ENCODE measurements around the gene FAM83G.

Gene FAM83G

DNA sequence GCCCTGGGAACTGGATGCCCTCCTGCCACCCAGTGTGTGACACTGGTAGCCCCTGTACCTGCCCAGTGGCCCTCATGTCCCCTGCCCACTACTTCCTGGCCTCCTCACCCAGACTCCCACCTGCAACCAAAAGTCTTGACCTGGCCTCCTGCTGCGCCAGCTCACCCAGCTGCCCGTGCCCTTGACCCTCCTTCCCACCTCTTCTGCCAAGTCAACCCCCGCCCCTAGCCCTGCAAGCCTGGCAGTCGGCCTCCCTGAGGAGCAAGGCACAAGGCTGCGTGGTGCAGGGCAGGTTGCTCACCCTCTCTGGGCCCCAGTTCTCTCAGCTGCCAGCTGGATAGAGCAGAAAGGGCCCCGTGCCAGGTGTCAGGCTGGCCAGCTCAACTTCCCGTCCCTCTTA is 12.3 kb upstream of the FAM83G start:
- DNase-seq (ENCODE audit: low read depth): no peak
- TF ChIP-seq, protein P1, sequence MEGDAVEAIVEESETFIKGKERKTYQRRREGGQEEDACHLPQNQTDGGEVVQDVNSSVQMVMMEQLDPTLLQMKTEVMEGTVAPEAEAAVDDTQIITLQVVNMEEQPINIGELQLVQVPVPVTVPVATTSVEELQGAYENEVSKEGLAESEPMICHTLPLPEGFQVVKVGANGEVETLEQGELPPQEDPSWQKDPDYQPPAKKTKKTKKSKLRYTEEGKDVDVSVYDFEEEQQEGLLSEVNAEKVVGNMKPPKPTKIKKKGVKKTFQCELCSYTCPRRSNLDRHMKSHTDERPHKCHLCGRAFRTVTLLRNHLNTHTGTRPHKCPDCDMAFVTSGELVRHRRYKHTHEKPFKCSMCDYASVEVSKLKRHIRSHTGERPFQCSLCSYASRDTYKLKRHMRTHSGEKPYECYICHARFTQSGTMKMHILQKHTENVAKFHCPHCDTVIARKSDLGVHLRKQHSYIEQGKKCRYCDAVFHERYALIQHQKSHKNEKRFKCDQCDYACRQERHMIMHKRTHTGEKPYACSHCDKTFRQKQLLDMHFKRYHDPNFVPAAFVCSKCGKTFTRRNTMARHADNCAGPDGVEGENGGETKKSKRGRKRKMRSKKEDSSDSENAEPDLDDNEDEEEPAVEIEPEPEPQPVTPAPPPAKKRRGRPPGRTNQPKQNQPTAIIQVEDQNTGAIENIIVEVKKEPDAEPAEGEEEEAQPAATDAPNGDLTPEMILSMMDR (conservative IDR thresholded peaks at IDR 0.05; ENCODE audit: low read depth, low read length): no peak
- no peak overlapping the region for H3K4me3 ChIP-seq (ENCODE audit: low read length)

DNA sequence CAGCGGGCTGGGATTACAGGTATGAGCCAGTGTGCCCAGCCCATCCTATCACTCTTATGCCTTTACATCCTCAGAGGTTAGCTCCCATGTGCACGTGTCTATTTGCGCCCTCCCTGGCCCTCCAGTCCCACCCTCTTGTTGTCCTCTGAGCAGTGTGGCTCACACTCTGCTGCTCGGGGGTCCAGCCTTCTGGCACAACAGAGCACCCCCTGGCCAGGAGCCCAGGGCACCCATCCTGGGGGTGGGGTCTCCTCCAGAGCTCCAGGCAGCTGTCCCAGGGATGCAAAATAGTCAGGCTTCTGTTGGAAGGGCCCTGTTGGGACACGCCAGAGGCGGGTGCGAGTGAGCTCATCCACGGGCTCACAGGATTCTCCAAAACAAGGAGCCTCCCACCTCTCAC is 11.7 kb upstream of the FAM83G start:
- TF ChIP-seq, protein P1 (conservative IDR thresholded peaks at IDR 0.05; ENCODE audit: low read depth, low read length): no peak
- DNase-seq (ENCODE audit: low read depth): no peak
- no peak overlapping the region for H3K4me3 ChIP-seq (ENCODE audit: low read length)

DNA sequence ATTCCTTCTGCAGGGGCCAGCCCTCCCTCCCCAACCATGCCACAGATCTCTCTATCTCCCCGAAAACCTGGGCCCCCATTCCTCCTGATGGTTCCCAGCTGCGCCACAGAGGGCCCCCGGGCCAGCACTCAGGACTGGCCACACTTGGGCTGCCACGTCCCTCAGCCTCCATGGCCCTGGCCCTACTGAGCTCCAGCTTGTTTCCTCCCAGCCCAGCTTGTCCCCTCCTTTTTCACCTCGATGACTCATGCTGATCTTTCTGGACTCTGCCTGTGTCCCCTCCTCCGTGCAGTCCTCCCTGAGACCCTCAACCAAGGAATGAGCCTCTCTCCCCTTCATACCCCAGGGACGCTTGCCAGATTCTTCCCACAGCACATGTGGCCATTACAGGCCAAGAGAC is 10.9 kb upstream of the FAM83G start:
- no peak for DNase-seq (ENCODE audit: low read depth)
- TF ChIP-seq, protein P1 (conservative IDR thresholded peaks at IDR 0.05; ENCODE audit: low read depth, low read length): no peak
- no peak overlapping the region for H3K4me3 ChIP-seq (ENCODE audit: low read length)

DNA sequence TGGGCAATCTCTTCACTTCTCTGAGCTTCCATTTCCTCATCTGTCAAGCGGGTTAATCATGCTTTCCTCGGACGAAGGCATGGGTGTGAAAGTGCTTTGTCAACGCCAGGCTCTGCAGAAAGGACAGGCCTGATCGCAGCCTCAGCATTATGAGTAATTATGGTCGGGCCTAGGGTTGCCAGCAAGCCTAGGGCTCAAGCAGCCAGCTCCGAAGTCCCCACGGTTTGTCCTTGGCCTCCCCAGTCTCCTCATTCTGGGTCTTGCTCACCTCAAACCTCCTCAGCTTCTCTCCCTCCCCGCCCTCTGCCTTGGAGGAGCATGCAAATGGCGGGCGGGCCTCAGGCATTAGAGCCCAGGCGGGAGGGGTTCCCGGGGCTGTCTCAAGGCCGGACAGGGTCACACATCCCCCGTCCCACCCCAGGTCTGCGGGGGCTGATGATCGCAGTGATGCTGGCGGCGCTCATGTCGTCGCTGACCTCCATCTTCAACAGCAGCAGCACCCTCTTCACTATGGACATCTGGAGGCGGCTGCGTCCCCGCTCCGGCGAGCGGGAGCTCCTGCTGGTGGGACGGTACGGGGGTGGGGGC is 10.2 kb upstream of the FAM83G start:
- H3K4me3 ChIP-seq (ENCODE audit: low read length): no peak overlapping the region
- DNase-seq (ENCODE audit: low read depth): no peak
- TF ChIP-seq, protein P1 (conservative IDR thresholded peaks at IDR 0.05; ENCODE audit: low read depth, low read length): no peak

DNA sequence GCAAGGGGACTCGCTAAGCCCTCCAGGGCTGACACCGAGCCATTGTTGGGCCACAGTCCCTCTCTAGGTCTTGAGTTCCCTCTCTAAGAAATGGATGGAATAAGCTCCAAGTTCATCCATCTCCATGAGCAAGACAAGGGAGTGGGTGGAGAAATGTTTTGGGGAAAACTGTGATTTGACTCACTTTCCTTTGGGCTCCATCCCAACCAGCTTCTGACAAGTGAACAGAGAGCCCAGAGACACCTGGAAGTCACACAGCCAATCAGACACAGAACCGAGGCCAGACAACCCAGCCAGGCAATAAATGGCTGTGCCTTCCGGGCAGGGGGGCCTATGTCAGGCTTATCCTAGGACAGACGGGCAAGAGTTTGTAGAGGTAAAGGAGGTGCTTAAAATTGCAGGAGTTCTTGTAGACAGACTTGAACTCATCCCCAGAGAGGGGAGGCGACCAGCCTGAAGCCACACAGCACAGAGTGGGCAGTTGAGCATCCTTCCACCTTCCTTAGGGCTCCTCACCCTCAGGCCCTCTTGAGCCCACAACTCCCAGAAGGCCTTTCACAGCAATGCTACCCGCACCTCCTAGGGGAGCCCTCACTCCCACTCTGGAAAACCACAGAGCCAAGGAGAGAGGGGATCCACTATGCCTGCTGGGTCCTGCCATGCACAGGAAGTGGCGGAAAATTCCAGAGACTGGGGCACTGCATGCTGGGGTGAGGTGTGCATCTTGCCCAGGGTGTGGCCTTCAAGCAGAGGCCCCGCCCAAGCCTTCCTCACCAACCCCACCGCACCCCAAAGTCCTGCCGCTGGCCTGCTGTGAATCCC is 9.5 kb upstream of the FAM83G start:
- DNase-seq (ENCODE audit: low read depth): no peak
- no peak overlapping the region for H3K4me3 ChIP-seq (ENCODE audit: low read length)
- TF ChIP-seq, protein P1 (conservative IDR thresholded peaks at IDR 0.05; ENCODE audit: low read depth, low read length): no peak

DNA sequence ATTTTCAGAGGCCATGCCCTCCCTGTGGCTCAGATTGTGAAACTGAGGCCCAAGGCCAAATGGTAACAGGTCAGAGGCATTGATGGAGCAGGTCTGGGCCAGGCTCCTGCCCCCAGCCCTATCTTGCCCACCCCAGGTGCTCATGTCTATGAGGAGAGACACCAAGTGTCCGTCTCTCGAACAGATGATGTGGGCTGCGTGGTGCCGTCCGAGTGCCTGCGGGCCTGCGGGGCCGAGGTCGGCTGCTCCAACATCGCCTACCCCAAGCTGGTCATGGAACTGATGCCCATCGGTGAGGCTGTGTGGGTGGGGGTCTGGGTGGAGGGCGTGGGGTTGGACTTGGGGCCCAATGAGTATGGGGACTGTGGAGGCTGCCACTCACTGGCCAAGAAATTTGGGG is 8.7 kb upstream of the FAM83G start:
- no peak overlapping the region for H3K4me3 ChIP-seq (ENCODE audit: low read length)
- TF ChIP-seq, protein P1 (conservative IDR thresholded peaks at IDR 0.05; ENCODE audit: low read depth, low read length): no peak
- DNase-seq (ENCODE audit: low read depth): no peak
